SIG-M5 (cell line): ENCODE data around the gene ALPG.
"Not testable (repeated sequence)": the region's sequence is repeated elsewhere in the genome, so short reads cannot be mapped to it uniquely, and the experiment has no call there.

Experiments used
- DNase-seq: peaks from one replicate; lab custom pipeline; 2025; lab: John Stamatoyannopoulos, UW

ALPG gene

DNA sequence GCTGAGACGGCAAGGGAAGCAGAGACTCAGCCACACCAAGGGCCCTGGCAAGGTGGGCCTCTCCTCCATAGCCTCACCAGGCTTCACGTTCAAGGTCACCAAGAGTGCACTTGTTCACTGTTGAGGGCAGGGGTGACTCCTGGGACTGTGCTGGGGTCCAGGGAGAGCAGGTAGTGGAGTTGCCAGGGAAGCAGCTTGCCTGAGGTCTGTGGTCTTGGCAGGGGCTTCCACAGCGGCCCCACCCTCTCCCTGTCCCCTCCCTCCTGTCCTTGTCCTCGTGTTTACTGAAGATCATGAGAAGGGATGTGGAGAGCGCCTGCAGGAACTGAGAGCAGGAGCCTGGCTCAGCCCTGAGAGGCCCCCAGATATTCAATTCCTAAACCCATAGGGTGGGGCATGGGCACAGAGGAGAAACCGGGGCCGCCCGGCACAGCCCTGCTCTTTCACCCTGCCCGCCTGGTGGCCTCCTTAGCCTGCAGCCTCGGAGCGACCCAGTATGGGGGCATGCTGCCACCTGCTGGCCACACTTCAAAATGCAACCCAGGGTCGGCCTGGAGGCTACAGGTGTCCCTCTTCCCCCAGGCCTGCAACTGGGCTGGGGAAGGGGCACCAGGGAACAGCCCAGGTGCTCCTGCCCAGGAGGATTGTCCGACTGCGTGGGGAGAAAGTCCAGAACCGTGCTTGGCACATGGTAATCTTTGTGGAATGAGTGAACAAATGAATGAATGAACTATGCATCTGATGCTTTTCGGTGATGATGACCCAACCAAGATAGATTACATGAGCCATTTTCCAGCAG is 33.8 kb downstream of the ALPG start:
- DNase-seq = not testable (repeated sequence)

DNA sequence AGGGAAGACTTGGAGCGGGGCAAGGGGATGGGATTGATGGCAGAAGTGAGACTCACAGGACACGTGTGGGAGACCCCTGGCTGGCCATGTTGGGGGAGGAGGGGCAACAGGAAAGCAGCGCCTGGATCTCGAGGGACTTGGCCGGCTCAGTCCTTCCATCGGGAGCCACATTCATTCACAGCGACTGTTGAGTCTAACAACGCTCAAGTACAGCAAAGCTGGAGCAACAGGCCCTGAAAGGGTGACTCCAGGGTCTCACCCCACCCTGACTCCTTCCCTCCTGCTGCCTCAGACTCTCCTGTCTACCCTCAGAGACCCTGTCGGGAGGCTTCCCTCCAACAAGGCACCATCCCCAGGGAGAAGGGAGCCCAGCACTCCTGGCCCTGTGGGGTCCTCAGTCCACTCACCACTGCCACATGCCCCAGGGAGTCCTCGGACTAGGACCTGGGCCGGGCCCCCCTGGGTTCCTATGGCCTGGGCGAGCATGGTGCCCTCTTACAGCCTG is 34.6 kb downstream of the ALPG start:
- no peak for DNase-seq

DNA sequence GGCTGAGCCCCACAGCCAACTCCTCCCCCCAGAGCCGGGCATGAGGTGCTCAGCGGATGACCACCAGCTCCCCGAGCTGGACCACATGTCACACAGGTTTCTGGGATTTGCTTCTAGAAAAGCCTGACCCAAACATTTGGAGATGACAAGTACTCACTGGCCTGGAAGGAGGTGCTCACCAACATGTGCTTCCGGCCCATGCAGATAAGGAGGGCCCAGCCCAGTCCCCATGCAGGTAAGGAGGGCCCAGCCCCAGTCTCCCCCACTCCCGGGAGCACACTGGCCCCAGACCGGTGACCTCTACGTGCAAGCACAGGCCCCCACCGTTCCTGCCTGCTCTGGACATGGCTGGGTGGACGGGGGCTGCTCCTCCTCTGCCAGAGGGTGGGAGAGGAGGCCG is 35.3 kb downstream of the ALPG start:
- DNase-seq = not testable (repeated sequence)

DNA sequence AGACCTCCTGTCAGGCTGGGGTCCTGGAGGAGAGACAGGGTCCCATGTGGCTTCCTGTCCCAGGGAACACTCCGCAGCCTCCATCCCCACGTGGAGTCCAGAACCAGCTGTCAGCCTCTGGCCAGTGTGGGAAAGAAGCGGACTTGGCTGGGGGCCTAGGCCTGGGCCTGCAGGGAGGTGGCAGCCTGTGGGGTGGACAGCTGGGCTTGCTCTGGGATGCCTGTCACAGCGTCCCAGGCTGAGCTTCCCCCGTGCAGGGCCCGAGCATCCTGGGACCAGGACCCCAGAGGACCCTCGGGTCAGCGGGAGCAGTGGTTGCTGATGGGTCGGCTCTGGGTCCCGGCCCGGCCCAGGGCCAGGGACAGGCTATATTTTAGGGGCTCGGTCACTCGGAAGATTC is 35.8 kb downstream of the ALPG start:
- DNase-seq = not testable (repeated sequence)

DNA sequence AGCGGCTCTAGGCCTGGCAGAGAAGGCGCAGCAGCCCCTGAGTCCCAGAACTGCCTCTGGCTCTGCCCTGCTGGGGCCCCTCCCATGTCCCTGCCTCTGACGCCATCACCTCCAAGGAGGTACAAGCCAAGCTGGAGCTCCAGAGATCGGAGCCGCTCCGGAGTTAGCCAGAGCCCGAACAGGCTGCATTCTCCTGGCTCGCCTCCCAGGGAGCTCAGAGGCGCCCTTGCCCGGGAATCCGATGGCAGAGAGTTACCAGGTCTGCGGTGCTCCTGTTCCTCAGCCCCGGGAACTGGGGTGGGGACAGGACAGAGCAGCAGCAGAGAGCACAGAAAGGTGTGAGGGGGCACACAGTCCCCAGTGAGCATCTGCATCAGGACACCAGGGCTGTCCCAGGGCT is 36.4 kb downstream of the ALPG start:
- not testable (repeated sequence) for DNase-seq

- not testable (repeated sequence) for DNase-seq
Measured at GRCh38 chr2:232443669-232444408, 37.2 kb downstream of the ALPG start.

- no peak for DNase-seq
Measured at GRCh38 chr2:232444409-232445148, 37.9 kb downstream of the ALPG start.

- not testable (repeated sequence) for DNase-seq
Measured at GRCh38 chr2:232445149-232445885, 38.7 kb downstream of the ALPG start.

DNA sequence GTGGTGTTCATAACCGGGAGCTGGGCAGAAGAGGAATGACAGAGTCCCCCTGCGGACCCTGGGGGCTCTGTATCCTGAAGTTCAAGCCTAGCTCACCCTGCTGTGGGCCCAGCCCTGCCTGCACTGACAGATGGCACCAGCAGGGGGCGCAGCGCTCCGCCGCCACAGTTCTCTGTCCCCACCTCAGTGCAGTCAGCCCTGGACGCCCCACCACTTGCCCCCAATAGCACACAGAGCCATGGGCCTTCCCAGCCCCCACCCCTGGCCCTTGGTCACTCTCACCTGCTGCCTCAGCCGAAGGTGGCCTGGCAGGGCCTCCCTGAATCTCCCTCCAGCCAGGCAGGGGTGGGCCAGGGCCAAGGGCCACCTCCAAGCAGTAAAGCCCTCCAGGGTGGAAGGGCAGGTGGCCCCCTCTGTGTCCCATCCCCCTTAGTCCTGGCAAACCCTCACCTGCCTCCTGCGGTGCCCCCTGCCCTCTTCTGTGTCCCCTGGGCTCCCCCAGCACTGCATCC is 39.7 kb downstream of the ALPG start:
- DNase-seq = not testable (repeated sequence)

DNA sequence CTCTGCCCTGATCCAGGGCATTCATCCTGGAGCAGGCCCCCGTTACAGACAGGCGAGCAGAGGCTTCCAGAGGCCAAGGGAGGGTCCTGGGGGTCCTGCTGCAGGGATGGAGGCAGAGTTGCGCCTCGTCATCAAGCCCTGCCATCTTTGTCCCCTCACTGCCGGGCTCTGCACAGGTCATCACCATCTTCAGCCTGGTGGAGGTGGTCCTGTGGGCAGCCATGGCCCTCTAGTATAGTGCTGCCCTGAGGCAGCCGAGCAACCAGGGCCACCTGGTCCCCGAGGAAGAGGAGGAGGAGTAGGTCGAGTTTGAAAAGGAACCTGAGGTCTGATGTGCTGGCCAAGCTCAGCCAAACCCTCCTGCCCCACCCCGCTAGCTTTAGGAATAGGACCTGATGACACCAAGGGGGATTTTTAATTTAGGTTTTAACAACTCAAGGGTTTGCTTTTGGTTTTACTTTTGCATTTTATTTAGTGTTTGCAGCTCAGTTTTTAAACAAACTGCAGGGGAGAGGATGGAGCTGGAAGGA is 40.5 kb downstream of the ALPG start:
- DNase-seq = no peak

GRCh38 chr2:232447638-232448303 is 41.1 kb downstream of the ALPG start:
- DNase-seq = no peak

GRCh38 chr2:232448304-232448690 is 41.7 kb downstream of the ALPG start:
- DNase-seq = no peak

GRCh38 chr2:232449964-232450363 is 43.3 kb downstream of the ALPG start:
- no peak for DNase-seq

- not testable (repeated sequence) for DNase-seq
Measured at GRCh38 chr2:232451645-232452044, 45.0 kb downstream of the ALPG start.

GRCh38 chr2:232454630-232455029 is 48.0 kb downstream of the ALPG start:
- DNase-seq = no peak

GRCh38 chr2:232455426-232456255 is 49.0 kb downstream of the ALPG start, which contains the start of gene ALPI:
Gene ALPI (plus strand): TSS chr2:232456153. CDS start chr2:232456200, 47 bp downstream.
- DNase-seq = no peak

DNA sequence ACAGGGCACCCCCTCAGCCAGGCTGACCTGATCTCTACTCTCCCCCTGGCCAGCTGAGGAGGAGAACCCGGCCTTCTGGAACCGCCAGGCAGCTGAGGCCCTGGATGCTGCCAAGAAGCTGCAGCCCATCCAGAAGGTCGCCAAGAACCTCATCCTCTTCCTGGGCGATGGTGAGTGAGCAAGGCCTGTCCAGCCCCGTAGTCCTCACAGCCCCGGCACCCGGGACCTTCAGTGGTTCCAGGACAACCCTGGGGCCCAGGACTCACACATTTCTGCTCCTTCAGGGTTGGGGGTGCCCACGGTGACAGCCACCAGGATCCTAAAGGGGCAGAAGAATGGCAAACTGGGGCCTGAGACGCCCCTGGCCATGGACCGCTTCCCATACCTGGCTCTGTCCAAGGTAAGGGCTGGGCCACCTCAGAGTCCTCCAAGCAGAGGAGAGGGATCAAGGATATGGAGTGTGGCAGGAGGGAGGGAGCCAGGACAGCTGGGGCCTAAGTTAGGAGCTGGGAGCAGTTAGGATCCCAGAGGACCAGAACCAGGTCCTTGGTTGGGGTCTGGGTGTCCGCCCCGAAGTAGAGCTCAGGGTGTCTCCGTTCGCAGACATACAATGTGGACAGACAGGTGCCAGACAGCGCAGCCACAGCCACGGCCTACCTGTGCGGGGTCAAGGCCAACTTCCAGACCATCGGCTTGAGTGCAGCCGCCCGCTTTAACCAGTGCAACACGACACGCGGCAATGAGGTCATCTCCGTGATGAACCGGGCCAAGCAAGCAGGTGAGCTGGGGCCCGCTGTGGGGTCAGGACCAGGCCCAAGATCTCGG is 49.9 kb downstream of the ALPG start:
- no peak for DNase-seq

- DNase-seq = no peak
Measured at GRCh38 chr2:232457121-232458011, 50.7 kb downstream of the ALPG start.
